AG04450 (cell line): Measurements from ENCODE around the gene SPATA18. TPM values are rescaled to one million over a fixed set of nuclear protein-coding genes. Genes with fewer than 3 reads are reported as not detected.

ENCODE experiments used
- CTCF ChIA-PET: fragments of 300-600, 350-600 bp; formaldehyde crosslinking; extraction: SDS; loops from one replicate; lab custom pipeline; 2022; ENCODE audit warnings: antibody characterized with exemption, inconsistent platforms; lab: Charles Lee
- POLR2A ChIA-PET: fragments of 350-600 bp; formaldehyde crosslinking; extraction: SDS; loops from one replicate; lab custom pipeline; 2021; ENCODE audit warnings: antibody characterized with exemption, inconsistent platforms; lab: Yijun Ruan, JAX
- DNase-seq: peaks from one replicate; pipeline ENCODE4 v3.0.0-alpha.2; 2011; ENCODE audit warnings: low read depth, low spot score
- H3K27ac ChIP-seq: one replicate; pipeline ENCODE4 v1.5.1; 2012; ENCODE audit warnings: low read depth, low read length, control low read depth
- H3K27me3 ChIP-seq: one replicate; pipeline ENCODE4 v1.6.0; 2012; ENCODE audit warnings: low read length; ENCODE audit not compliant: control insufficient read depth, insufficient read depth
- H3K4me3 ChIP-seq: 2 replicates; pipeline ENCODE4 v1.5.1; 2011; ENCODE audit warnings: mild to moderate bottlenecking, low read depth, low read length, control low read depth
- H3K9me3 ChIP-seq: 2 replicates; pipeline ENCODE4 v1.5.1; 2012; ENCODE audit warnings: low read length; ENCODE audit not compliant: control insufficient read depth, insufficient read depth
- CTCF ChIP-seq: IDR thresholded peaks from 2 replicates; pipeline ENCODE4 v1.5.1; 2011; ENCODE audit warnings: low read depth, low read length, control low read depth, inconsistent platforms
- polyA plus RNA-seq: library from polyadenylated mRNA; depleted of rRNA; stranded (reverse); fragments of >200 nt; gene quantifications from 2 replicates; pipeline ENCODE4 v1.2.3, GENCODE V29; 2011

SPATA18 gene
- polyA plus RNA-seq, 1 experiment = 12.7 TPM

- no peak for TF ChIP-seq CTCF
- POLR2A ChIA-PET = no interaction called here
- no peak for DNase-seq
- no peak overlapping the region for H3K27ac ChIP-seq
- H3K9me3 ChIP-seq = no peaks in the 10 kb centered on the region
- CTCF ChIA-PET = no interaction called here
- H3K4me3 ChIP-seq = no peak overlapping the region
- H3K27me3 ChIP-seq = no peaks in the 10 kb centered on the region
Observed at GRCh38 chr4:52006887-52007286, 44.2 kb upstream of the SPATA18 start.

GRCh38 chr4:52010986-52011385 lies 40.1 kb upstream of the SPATA18 start:
- POLR2A ChIA-PET = no interaction called here
- no peaks in the 10 kb centered on the region for H3K9me3 ChIP-seq
- no peak for DNase-seq
- H3K27me3 ChIP-seq = no peaks in the 10 kb centered on the region
- CTCF ChIA-PET = interaction anchor here (1.4 kb wide), 1 partner anchor 115 kb away, joined by 7 read pairs; no protein-coding TSS in a partner anchor
- no peak for TF ChIP-seq CTCF
- H3K4me3 ChIP-seq = no peak overlapping the region
- H3K27ac ChIP-seq = no peak overlapping the region

- Histone ChIP-seq H3K27ac (no peak overlapping the region), H3K27me3 (no peaks in the 10 kb centered on the region), H3K9me3 (no peaks in the 10 kb centered on the region), H3K4me3 (no peak overlapping the region)
- no peak for TF ChIP-seq CTCF
- POLR2A ChIA-PET = no interaction called here
- CTCF ChIA-PET = no interaction called here
- DNase-seq = no peak
Observed at GRCh38 chr4:52012651-52013050, 38.5 kb upstream of the SPATA18 start.

- CTCF ChIA-PET = interaction anchor here (0.6 to 1.6 kb wide), 4 partner anchors 12 to 1293 kb away, joined by 3 to 14 read pairs (median 5); no protein-coding TSS in a partner anchor
- no peaks in the 10 kb centered on the region for H3K27me3 ChIP-seq
- TF ChIP-seq CTCF = no peak
- no peak overlapping the region for H3K27ac ChIP-seq
- no peaks in the 10 kb centered on the region for H3K9me3 ChIP-seq
- POLR2A ChIA-PET = interaction anchor here (0.7 kb wide), 1 partner anchor 23 kb away, joined by 3 read pairs; the partner anchor contains the start of gene SGCB
- H3K4me3 ChIP-seq = no peak overlapping the region
- DNase-seq = no peak
Observed at GRCh38 chr4:52014903-52015302, 36.2 kb upstream of the SPATA18 start.

GRCh38 chr4:52015366-52015765 lies 35.7 kb upstream of the SPATA18 start:
- no peaks in the 10 kb centered on the region for H3K27me3 ChIP-seq
- H3K27ac ChIP-seq = no peak overlapping the region
- POLR2A ChIA-PET = interaction anchor here (0.7 kb wide), 1 partner anchor 23 kb away, joined by 3 read pairs; the partner anchor contains the start of gene SGCB
- no peak for DNase-seq
- CTCF ChIA-PET = interaction anchor here (0.6 to 1.6 kb wide), 4 partner anchors 11 to 1293 kb away, joined by 3 to 14 read pairs (median 5); no protein-coding TSS in a partner anchor
- H3K4me3 ChIP-seq = no peak overlapping the region
- TF ChIP-seq CTCF = peak; percentile 37; the same call in 1 of the 2 replicates
- H3K9me3 ChIP-seq = no peaks in the 10 kb centered on the region
